Neuronal stem cell (in vitro differentiated cells): ENCODE data around the gene CHST13.

Experiments
- DNase-seq: peaks from one replicate; pipeline ENCODE4 v3.0.0-alpha.2; 2013; ENCODE audit warnings: low spot score
- H2AFZ ChIP-seq: one replicate; pipeline ENCODE4 v1.6.1; 2013; ENCODE audit warnings: mild to moderate bottlenecking, low read length, inconsistent platforms
- H2AK5ac ChIP-seq: 2 replicates; pipeline ENCODE4 v1.6.1; 2013; ENCODE audit warnings: low read depth, mild to moderate bottlenecking, inconsistent platforms, low read length, moderate library complexity, mixed read lengths
- H2BK120ac ChIP-seq: 2 replicates; pipeline ENCODE4 v1.6.1; 2013; ENCODE audit warnings: low read depth, mild to moderate bottlenecking, inconsistent platforms, low read length, moderate library complexity, mixed read lengths
- H2BK12ac ChIP-seq: one replicate; pipeline ENCODE4 v1.6.1; 2013; ENCODE audit warnings: low read length, inconsistent platforms
- H2BK15ac ChIP-seq: 2 replicates; pipeline ENCODE4 v1.6.1; 2013; ENCODE audit warnings: mild to moderate bottlenecking, low read length, inconsistent platforms, mixed read lengths
- H2BK5ac ChIP-seq: one replicate; pipeline ENCODE4 v1.6.1; 2013; ENCODE audit warnings: inconsistent platforms, mild to moderate bottlenecking, low read length, moderate library complexity
- H3K14ac ChIP-seq: one replicate; pipeline ENCODE4 v1.6.1; 2013; ENCODE audit warnings: low read length, inconsistent platforms
- H3K18ac ChIP-seq: 2 replicates; pipeline ENCODE4 v1.6.1; 2013; ENCODE audit warnings: low read length, inconsistent platforms
- H3K23ac ChIP-seq: 2 replicates; pipeline ENCODE4 v1.6.1; 2013; ENCODE audit warnings: low read depth, mild to moderate bottlenecking, mixed read lengths, low read length, inconsistent platforms; ENCODE audit not compliant: poor library complexity
- H3K27ac ChIP-seq: replicated peaks from 3 replicates; pipeline ENCODE4 v1.5.1; 2013; ENCODE audit warnings: low read length, inconsistent platforms
- H3K27me3 ChIP-seq, 3 experiments: 2 replicates each; pipeline ENCODE4 v1.6.1; 2013; ENCODE audit warnings: low read length in 3 of 3, mild to moderate bottlenecking in 2 of 3, inconsistent platforms in 1 of 3, low read depth in 1 of 3, mixed read lengths in 1 of 3, moderate library complexity in 1 of 3; ENCODE audit not compliant: control insufficient read depth in 3 of 3, insufficient read depth in 3 of 3
- H3K36me3 ChIP-seq, 2 donors: replicated peaks in 1 of 2; 2 replicates each; pipeline ENCODE4 v1.6.1; 2013; ENCODE audit warnings: low read length in 2 of 2; ENCODE audit not compliant: control insufficient read depth in 2 of 2, insufficient read depth in 2 of 2
- H3K4ac ChIP-seq: 2 replicates; pipeline ENCODE4 v1.6.1; 2013; ENCODE audit warnings: inconsistent platforms, mild to moderate bottlenecking, low read length, moderate library complexity
- H3K4me1 ChIP-seq, 2 donors: 1 replicate in 1 of 2; 2 replicates in 1 of 2; pipeline ENCODE4 v1.6.1; 2013; ENCODE audit warnings: low read length in 2 of 2, low read depth in 1 of 2; ENCODE audit not compliant: control insufficient read depth in 2 of 2, insufficient read depth in 1 of 2
- H3K4me2 ChIP-seq: one replicate; pipeline ENCODE4 v1.6.1; 2013; ENCODE audit warnings: mild to moderate bottlenecking, low read length, inconsistent platforms; ENCODE audit not compliant: insufficient read depth, poor library complexity, severe bottlenecking
- H3K4me3 ChIP-seq, 2 donors: 2 replicates each; pipeline ENCODE4 v1.5.1; 2013; ENCODE audit warnings: low read length in 2 of 2, mild to moderate bottlenecking in 2 of 2, inconsistent platforms in 1 of 2, moderate library complexity in 1 of 2
- H3K79me1 ChIP-seq: one replicate; pipeline ENCODE4 v1.6.1; 2013; ENCODE audit warnings: low read depth, mild to moderate bottlenecking, inconsistent platforms, low read length, moderate library complexity
- H3K9ac ChIP-seq: one replicate; pipeline ENCODE4 v1.6.1; 2013; ENCODE audit warnings: mild to moderate bottlenecking, low read depth, low read length, inconsistent platforms; ENCODE audit not compliant: poor library complexity
- H3K9me3 ChIP-seq, 2 donors: replicated peaks in 1 of 2; 2 replicates each; pipeline versions ENCODE3 to v1.6.1; 2013; ENCODE audit warnings: low read length in 2 of 2, mild to moderate bottlenecking in 2 of 2, inconsistent platforms in 1 of 2, low read depth in 1 of 2, mixed read lengths in 1 of 2, moderate library complexity in 1 of 2; ENCODE audit not compliant: control insufficient read depth in 2 of 2, insufficient read depth in 1 of 2
- H4K8ac ChIP-seq: one replicate; pipeline ENCODE4 v1.6.1; 2013; ENCODE audit warnings: low read depth, mild to moderate bottlenecking, inconsistent platforms, low read length, moderate library complexity
- H4K91ac ChIP-seq: one replicate; pipeline ENCODE4 v1.6.1; 2013; ENCODE audit warnings: low read length, low read depth, mild to moderate bottlenecking, inconsistent platforms; ENCODE audit not compliant: poor library complexity
- WGBS, 2 donors: extraction: QIAGEN DNeasy Blood & Tissue Kit; methylation state at CpG; one replicate each; pipeline ENCODE4 v1.1.7; 2013; ENCODE audit warnings: missing lambda C conversion rate in 2 of 2, mixed read lengths in 1 of 2; ENCODE audit not compliant: insufficient read length in 2 of 2, insufficient replicate concordance in 1 of 2; ENCODE audit errors: extremely low coverage in 2 of 2; 5-methylcytosine and 5-hydroxymethylcytosine counted together

Gene CHST13

DNA sequence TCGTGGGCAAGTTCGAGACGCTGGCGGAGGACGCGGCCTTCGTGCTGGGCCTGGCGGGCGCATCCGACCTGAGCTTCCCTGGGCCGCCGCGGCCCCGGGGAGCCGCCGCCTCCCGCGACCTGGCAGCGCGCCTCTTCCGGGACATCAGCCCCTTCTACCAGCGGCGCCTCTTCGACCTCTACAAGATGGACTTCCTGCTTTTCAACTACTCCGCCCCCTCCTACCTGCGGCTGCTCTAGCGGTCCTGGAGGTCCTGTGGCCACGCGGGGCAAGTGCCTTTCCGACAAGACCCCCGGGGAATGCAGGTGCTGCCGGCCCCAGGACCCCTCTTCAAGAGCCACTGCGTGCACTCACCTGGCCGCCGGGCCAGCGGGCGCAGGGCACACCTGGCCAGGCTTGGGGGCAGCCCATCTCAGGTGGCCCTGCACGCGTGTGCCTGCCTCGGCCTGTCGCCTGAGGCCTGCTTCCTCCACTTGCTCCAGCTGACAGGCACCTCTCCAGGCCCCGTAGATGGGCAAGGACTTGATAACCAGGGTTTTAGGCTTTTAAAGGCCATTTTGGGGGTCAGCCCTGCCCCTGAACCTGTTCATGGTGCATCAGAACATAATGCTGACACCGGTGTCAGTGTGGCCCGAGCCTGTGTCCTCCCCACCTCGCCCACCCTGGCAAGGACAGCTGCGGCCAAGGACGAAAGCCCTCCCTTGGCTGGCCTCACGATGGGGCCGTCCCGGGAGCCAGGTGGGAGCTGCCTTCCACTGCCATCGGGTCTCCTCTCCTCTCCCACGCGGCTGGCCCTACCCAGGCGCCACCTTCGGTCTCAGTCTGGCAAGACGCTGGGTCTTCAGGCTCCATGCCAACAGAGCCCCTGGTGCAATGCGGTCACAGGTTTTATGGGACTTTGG is 18.6 kb downstream of the CHST13 start:
- H3K27ac ChIP-seq = no peak overlapping the region
- H2AK5ac ChIP-seq = no peak overlapping the region
- no peak overlapping the region for H2BK120ac ChIP-seq
- H3K79me1 ChIP-seq = no peaks in the 10 kb centered on the region
- H4K91ac ChIP-seq = no peak overlapping the region
- H3K27me3 ChIP-seq = peaks cover 0 to 33% (median 2%) of the 10 kb centered on the region in 3 experiments
- WGBS, 2 donors = no CpG with 5 or more reads among the region's 57 CpGs
- H3K4me1 ChIP-seq = no peaks in the 10 kb centered on the region
- H2AFZ ChIP-seq = no peak overlapping the region
- DNase-seq = no peak
- peak overlapping the region; percentile 74 for H3K18ac ChIP-seq
- H3K23ac ChIP-seq = no peak overlapping the region
- H3K9me3 ChIP-seq = no peaks in the 10 kb centered on the region
- no peak overlapping the region for H3K9ac ChIP-seq
- H3K4me3 ChIP-seq = no peak overlapping the region
- H2BK12ac ChIP-seq = no peak overlapping the region
- no peak overlapping the region for H3K4ac ChIP-seq
- H2BK15ac ChIP-seq = no peak overlapping the region
- H2BK5ac ChIP-seq = no peak overlapping the region
- H4K8ac ChIP-seq = no peak overlapping the region
- H3K4me2 ChIP-seq = no peak overlapping the region
- no peaks in the 10 kb centered on the region for H3K36me3 ChIP-seq
- no peak overlapping the region for H3K14ac ChIP-seq

DNA sequence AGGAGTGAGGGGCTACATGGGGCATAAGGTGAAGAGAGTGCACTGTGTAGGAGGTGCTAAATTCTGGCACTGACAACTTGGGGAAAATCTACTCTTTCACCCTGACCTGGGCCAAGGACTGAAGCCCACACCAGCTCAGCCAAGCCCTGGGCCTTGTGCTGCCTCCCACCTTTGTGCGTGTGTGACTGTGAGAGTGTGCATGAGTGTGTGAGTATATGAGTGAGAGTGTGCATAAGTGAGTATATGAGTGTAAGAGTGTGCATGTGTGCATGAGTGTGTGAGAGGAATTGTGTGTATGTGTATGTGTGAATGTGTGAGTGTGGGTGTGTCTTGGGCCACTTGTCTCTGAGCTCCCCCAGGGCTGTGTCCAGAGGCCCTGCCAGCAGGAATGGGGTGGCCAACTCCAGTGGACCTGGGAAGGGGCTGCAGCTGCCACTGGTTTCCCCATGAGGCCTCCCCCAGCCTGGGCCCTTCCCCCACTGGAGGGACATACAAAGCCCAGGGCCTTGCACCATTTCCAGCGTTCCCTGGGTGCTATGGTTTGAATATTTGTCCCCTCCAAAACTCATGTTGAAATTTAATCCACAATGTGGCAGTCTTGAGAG is 19.6 kb downstream of the CHST13 start:
- H3K18ac ChIP-seq = no peak overlapping the region
- H3K9ac ChIP-seq = no peak overlapping the region
- no peaks in the 10 kb centered on the region for H3K79me1 ChIP-seq
- H2AFZ ChIP-seq = no peak overlapping the region
- H2BK12ac ChIP-seq = no peak overlapping the region
- peaks cover 0 to 40% (median 2%) of the 10 kb centered on the region in 3 experiments for H3K27me3 ChIP-seq
- H3K23ac ChIP-seq = no peak overlapping the region
- WGBS, 2 donors = no CpG with 5 or more reads among the region's 2 CpGs
- no peaks in the 10 kb centered on the region for H3K36me3 ChIP-seq
- no peaks in the 10 kb centered on the region for H3K9me3 ChIP-seq
- no peak overlapping the region for H2BK5ac ChIP-seq
- no peak overlapping the region for H3K14ac ChIP-seq
- H3K4me3 ChIP-seq = no peak overlapping the region
- H4K91ac ChIP-seq = no peak overlapping the region
- no peak overlapping the region for H3K4me2 ChIP-seq
- H3K4me1 ChIP-seq = peaks cover 0 to 2% of the 10 kb centered on the region in 2 donors
- H2BK120ac ChIP-seq = no peak overlapping the region
- no peak overlapping the region for H2BK15ac ChIP-seq
- no peak for DNase-seq
- no peak overlapping the region for H3K27ac ChIP-seq
- no peak overlapping the region for H4K8ac ChIP-seq
- H2AK5ac ChIP-seq = no peak overlapping the region
- H3K4ac ChIP-seq = no peak overlapping the region

DNA sequence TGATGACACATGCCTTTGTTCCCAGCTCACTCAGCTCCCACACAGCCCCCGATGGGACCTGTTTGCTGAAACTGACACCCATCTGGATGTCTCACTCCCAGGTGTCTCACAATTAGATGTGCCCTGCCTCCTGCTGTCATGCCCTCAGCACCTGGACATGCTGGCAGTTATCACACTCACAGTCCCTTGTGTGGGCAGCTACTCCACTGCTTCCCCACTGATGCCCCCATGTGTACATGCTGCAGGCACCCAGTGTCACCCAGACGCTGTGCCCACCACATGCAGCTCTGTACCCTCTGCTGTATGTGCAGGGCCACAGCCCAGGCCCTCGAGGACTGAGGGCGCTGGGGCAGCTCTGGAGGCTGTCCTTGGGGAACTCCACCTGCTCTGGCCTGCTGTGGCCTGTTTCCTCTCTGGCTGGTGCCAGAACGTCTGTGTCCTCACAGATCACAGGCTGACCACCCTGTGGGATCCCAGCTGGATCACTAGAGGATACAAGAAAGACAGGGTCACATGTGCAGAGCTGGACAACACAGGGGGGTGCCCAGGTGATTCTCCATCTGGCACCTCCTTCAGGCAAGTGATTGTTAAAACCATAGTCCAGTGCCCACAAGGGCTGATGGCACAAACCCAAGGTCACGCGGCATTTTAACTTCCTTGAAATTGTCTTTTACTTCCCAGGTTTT is 20.8 kb downstream of the CHST13 start:
- Histone ChIP-seq H2BK12ac (no peak overlapping the region), H3K4me1 (peaks cover 10 to 11% of the 10 kb centered on the region in 2 donors), H2AK5ac (no peak overlapping the region), H3K4me3 (no peak overlapping the region), H2BK5ac (no peak overlapping the region), H4K91ac (no peak overlapping the region), H3K4me2 (no peak overlapping the region), H3K9me3 (no peaks in the 10 kb centered on the region), H3K4ac (no peak overlapping the region), H3K9ac (no peak overlapping the region), H3K27ac (no peak overlapping the region), H2BK15ac (no peak overlapping the region), H3K14ac (peak overlapping the region; percentile 15), H3K18ac (peak overlapping the region; percentile 51), H3K23ac (no peak overlapping the region), H3K27me3 (peaks cover 0 to 38% (median 2%) of the 10 kb centered on the region in 3 experiments), H3K36me3 (no peaks in the 10 kb centered on the region), H4K8ac (no peak overlapping the region), H2AFZ (no peak overlapping the region), H2BK120ac (no peak overlapping the region), H3K79me1 (no peaks in the 10 kb centered on the region)
- WGBS, 2 donors = no CpG with 5 or more reads among the region's 7 CpGs
- DNase-seq = no peak

DNA sequence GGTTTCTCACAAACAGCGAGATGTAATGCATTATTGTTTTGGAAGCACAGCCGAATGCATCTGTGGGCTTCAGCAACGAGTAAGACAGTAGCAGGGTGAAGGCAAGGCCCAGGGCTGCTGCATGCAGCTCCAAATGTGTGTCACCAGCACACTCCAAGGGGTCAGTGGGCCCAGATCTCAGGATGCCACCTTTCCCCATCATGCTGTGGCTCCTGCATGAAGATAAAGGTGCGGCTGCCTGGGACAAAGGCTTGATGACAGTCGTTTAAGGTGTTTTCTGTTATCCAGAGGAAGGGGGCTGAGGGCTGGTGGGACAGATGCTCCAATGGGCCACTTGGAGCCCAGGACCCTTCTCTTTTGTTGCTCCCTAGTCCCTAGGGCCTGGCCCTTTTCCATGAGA is 21.6 kb downstream of the CHST13 start:
- H4K8ac ChIP-seq = no peak overlapping the region
- H2BK120ac ChIP-seq = no peak overlapping the region
- H3K79me1 ChIP-seq = no peaks in the 10 kb centered on the region
- H3K18ac ChIP-seq = peak overlapping the region; percentile 33
- no peak overlapping the region for H2BK5ac ChIP-seq
- H3K23ac ChIP-seq = no peak overlapping the region
- no peak overlapping the region for H3K4me2 ChIP-seq
- no CpG with 5 or more reads among the region's 5 CpGs for WGBS, 2 donors
- no peak overlapping the region for H4K91ac ChIP-seq
- no peaks in the 10 kb centered on the region for H3K36me3 ChIP-seq
- H2AFZ ChIP-seq = no peak overlapping the region
- DNase-seq = no peak
- H2AK5ac ChIP-seq = no peak overlapping the region
- no peak overlapping the region for H3K4me3 ChIP-seq
- H3K4ac ChIP-seq = no peak overlapping the region
- H2BK12ac ChIP-seq = no peak overlapping the region
- H3K27ac ChIP-seq = no peak overlapping the region
- no peak overlapping the region for H3K14ac ChIP-seq
- peaks cover 12 to 16% of the 10 kb centered on the region in 2 donors for H3K4me1 ChIP-seq
- no peaks in the 10 kb centered on the region for H3K9me3 ChIP-seq
- H2BK15ac ChIP-seq = no peak overlapping the region
- H3K27me3 ChIP-seq = peaks cover 0 to 40% (median 2%) of the 10 kb centered on the region in 3 experiments
- no peak overlapping the region for H3K9ac ChIP-seq
